K562 (cell line): ENCODE results near the gene POLR2C.

Experiments
- ARHGAP35 ChIP-seq: fragments of 450-650 bp; IDR thresholded peaks from 2 replicates; pipeline ENCODE4 v1.6.1; 2018; ENCODE audit not compliant: partially characterized antibody
- CHD2 ChIP-seq: IDR thresholded peaks from 2 replicates; pipeline ENCODE4 v1.6.1; 2011; ENCODE audit warnings: low read depth, low read length
- NCOA6 ChIP-seq: fragments of 450-650 bp; IDR thresholded peaks from 2 replicates; pipeline ENCODE4 v1.6.1; 2017; ENCODE audit warnings: mild to moderate bottlenecking
- POLR2A ChIP-seq: fragments of 450-650 bp; conservative IDR thresholded peaks from 2 replicates; pipeline ENCODE4 v1.6.1; 2016
- TF ChIP-seq, protein P1 (sequence below): sonication (generic); formaldehyde crosslinking; IDR thresholded peaks from 2 replicates; pipeline ENCODE4 v1.8.0; 2022; ENCODE audit warnings: mild to moderate bottlenecking, missing genetic modification reagents

DNA sequence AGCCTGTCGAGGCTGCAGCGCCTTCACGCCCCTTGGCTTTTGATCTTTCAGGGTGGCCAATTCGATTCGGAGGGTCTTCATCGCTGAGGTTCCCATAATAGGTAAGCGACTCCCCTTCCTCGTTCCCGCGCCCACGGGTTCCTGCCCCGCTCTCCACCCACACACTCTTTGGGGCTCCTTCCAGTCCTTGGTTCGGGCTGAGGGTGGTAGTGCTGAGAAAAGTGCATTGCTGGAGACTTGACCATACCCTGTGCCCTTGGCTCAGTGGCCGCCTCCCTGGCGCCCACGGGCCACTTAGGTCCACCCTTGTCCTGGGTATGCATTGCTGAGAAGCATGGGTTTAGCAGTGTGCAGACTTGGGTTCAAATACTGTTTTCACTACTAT is 491 bp downstream of the POLR2C start:
- TF ChIP-seq ARHGAP35 (no peak), CHD2 (no peak), POLR2A (no peak), NCOA6 (no peak)
- TF ChIP-seq, protein P1, sequence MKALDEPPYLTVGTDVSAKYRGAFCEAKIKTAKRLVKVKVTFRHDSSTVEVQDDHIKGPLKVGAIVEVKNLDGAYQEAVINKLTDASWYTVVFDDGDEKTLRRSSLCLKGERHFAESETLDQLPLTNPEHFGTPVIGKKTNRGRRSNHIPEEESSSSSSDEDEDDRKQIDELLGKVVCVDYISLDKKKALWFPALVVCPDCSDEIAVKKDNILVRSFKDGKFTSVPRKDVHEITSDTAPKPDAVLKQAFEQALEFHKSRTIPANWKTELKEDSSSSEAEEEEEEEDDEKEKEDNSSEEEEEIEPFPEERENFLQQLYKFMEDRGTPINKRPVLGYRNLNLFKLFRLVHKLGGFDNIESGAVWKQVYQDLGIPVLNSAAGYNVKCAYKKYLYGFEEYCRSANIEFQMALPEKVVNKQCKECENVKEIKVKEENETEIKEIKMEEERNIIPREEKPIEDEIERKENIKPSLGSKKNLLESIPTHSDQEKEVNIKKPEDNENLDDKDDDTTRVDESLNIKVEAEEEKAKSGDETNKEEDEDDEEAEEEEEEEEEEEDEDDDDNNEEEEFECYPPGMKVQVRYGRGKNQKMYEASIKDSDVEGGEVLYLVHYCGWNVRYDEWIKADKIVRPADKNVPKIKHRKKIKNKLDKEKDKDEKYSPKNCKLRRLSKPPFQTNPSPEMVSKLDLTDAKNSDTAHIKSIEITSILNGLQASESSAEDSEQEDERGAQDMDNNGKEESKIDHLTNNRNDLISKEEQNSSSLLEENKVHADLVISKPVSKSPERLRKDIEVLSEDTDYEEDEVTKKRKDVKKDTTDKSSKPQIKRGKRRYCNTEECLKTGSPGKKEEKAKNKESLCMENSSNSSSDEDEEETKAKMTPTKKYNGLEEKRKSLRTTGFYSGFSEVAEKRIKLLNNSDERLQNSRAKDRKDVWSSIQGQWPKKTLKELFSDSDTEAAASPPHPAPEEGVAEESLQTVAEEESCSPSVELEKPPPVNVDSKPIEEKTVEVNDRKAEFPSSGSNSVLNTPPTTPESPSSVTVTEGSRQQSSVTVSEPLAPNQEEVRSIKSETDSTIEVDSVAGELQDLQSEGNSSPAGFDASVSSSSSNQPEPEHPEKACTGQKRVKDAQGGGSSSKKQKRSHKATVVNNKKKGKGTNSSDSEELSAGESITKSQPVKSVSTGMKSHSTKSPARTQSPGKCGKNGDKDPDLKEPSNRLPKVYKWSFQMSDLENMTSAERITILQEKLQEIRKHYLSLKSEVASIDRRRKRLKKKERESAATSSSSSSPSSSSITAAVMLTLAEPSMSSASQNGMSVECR (CRISPR knock-in tag): no peak
